HG02623 (cell line): ENCODE data around the gene INHBE.
A peak's percentile ranks its signal among the peaks of the same experiment; 100 is the strongest.

ENCODE experiments used
- ATAC-seq: cut with Tn5 transposase; IDR thresholded peaks from one replicate; pipeline ENCODE4 v1.9.1; 2021; ENCODE audit warnings: moderate library complexity; ENCODE audit not compliant: unreplicated experiment

Gene INHBE

DNA sequence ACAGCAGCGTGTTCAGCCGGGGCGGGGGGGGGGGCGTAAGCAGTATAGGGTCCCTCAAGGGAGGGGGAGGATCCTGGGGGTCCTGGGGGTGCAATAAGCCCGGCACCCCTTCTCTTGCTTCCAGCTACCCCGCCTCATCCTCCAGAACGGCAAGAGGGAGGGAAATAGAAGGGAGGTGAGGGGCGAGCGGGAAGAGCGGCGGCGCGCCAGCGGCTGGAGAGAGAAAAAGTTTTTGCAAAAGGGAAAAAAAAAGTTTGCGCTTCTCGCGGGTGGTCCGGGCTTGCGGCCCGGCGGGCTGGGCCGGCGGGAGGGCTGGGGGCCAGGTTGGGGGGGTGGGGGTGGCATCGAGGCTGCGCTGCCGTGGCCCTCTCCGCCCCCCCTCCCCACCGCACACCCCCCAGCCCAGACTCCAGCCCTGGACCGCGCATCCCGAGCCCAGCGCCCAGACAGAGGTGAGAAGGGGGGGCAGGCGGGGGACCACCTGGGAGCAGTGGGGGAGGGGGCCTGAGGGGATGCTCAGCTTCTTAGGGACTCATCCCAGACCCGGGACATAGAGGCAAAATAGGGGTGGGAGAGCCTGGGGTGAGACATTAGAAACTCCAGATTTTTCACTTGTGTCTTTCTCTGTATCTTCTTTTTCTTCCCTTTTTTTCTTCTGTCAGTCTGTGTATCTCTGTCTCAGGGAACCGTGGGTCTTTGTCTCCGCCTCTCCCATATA lies 4.8 kb downstream of the INHBE start, which contains the start of gene GLI1:
Gene GLI1 (plus strand): TSS at position 36 of the 718 bp plus-strand sequence. CDS start 3,907 bp downstream, outside the sequence.
- no peak for ATAC-seq

DNA sequence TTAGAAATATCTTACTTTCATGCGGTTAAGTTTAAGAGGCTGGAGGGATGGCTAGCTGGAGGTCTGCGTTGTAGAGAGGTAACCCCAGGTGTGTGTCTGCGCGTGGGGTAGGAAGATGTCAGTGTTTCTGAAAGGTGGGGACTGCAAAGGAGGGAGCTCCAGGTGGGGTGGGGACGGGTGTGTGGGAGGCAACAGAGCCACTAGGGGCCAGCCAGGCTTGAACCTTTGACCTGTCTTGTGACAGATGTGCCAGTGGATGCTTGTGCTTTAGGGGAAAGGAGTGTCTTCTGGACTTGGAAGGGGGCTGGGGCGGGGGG lies 5.3 kb downstream of the INHBE start:
- no peak for ATAC-seq

DNA sequence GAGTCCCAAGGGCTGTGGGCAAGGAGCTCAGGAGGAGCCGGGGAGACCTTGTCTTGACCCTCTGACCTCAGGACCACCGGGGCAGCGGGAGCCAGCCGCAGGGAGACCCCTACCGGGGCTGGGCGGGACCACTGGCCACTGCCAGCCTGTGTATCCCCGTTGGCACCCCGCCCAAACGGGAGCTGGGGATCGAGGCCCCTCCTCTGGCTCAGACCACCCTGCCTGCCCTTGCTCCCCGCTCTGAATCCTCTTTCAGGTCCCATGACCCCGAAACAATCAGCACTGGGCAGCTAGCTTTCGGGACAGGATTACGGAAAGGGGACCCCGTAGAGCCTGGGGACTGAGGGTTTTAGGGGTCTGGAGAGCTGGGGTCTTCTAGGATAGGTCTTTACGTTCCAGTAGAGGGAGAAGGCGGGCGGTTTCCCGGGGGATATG lies 5.8 kb downstream of the INHBE start:
- no peak for ATAC-seq

DNA sequence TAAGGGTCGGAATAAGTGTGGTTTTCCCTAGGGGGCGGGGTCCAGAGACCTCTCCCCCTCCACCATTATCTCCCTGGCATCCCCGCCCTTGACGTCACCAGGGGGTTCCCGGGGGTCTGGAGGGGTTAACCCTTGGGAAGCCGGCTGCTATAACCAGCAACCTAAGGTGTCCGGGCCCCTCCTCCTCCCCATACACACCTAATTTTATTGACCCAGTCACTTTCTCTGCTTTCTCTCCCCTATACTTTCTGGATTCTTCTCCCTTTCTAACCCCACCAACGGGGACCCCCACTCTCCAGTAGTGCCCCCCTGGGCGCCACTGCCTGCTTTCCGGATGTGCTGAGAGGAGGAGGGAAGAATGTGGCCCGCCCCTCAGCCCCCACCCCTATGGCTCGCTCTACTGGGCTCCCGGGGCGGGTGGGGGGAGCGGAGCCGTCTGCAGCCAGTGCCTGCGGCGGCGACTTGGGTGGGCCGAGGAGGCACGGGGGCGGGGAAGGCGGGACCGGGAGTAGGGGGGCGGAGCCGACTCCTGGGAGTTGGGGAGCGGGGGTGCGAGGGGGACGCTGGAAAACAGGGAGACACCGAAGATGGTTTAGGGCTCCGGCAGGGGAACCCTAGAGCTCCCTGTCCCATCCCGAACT lies 6.3 kb downstream of the INHBE start:
- ATAC-seq = no peak

DNA sequence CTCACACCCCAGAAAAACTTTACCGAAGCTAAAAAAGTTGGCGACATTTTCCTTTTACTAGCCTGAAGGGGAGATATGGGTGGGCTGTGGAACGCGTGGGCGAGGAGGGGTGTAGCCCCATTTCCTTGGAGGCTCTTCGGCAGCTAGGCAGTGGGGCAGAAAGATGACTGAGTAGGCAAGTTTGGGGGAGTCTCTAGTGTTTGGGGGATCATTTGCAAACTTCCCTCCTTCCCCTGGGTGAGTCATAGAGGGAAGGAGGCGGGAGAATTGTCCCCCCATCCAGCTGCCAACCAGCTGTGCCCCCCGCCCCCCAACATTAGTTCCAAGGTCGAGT lies 6.8 kb downstream of the INHBE start:
- no peak for ATAC-seq

DNA sequence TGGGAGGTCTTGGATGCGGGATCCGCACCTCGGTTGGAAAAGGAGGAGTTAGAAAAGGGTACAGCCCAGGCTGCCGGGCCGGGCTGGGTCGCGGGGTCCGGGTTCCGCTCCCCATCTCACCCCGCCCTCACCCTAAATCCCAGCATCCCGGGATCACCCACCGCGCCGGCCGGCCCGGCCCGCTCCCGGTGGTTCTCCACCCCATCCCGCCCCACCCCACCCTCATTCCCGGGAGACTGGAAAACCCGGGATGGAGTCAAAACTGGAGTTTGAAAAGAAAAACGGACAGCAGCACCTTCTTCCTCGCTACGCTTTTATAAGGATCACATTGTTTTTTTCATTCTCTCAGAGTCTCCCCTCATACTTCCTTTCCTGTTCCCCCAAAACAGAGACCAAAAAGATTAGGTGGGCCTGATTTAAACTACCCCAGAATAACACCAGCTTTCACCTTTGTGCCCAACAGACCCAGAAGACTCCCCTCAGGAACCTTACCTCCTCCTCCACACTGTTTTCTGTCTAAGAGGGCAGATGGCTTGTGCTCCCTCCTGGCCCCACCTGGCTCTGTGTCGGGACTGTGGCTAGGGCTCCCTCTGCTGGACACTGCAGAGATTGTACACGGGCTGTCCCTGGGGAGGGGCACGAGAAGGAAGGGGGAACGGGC lies 7.3 kb downstream of the INHBE start:
- ATAC-seq = peak; percentile 82

DNA sequence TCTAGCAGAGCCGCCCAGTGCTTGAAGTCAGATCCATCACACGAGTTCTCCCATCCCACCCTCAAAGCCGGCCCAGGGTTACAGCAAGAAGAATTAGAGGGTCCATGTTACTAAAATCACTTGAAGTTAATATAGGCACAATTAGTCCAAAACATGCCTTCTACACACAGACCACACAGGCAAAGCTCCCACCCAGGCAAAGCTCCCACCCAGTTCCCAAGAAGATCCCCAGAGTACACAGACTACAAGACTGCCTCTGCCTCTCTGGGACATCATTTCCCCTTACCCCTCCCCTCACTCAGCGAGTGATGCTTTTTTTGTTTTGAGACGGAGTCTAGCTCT lies 7.8 kb downstream of the INHBE start:
- ATAC-seq = no peak

DNA sequence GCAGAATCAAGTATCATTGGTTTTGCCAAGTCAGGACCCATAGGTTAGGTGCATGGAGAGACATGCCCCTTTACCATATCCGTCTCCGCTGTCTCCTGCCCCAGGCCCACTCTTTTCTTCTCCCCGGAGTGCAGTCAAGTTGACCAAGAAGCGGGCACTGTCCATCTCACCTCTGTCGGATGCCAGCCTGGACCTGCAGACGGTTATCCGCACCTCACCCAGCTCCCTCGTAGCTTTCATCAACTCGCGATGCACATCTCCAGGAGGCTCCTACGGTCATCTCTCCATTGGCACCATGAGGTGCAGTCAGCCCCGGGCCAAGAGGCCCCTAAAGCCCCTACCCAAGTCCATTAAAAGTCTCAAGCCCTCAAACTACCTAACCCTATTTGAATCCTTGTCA lies 9.5 kb downstream of the INHBE start:
- ATAC-seq = no peak

DNA sequence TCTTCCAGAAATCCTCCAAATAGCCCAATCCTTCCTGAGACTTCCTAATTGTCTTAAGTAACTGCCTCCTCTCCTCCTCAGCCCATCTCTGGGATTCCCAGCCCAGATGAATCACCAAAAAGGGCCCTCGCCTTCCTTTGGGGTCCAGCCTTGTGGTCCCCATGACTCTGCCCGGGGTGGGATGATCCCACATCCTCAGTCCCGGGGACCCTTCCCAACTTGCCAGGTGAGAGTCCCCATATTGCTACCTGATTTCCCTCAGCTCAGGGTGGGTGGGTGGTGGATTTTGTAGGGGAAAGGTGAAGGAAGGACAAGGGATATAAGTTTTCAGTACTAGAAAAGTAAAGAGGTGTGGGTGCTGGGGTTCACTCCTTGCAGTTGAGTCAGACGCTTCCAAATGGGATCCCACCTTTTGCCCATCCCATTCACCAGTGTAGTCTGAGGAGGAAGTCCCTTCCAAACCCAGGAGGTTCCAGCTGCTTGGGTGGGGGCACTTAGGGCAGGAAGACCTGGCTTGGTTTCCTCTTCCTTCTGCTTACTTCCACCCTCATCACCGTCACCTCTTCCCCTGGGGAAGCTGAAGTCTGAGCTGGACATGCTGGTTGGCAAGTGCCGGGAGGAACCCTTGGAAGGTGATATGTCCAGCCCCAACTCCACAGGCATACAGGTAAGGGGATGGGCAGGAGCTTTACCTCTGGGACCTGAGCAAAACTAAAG lies 10.1 kb downstream of the INHBE start:
- ATAC-seq = no peak

DNA sequence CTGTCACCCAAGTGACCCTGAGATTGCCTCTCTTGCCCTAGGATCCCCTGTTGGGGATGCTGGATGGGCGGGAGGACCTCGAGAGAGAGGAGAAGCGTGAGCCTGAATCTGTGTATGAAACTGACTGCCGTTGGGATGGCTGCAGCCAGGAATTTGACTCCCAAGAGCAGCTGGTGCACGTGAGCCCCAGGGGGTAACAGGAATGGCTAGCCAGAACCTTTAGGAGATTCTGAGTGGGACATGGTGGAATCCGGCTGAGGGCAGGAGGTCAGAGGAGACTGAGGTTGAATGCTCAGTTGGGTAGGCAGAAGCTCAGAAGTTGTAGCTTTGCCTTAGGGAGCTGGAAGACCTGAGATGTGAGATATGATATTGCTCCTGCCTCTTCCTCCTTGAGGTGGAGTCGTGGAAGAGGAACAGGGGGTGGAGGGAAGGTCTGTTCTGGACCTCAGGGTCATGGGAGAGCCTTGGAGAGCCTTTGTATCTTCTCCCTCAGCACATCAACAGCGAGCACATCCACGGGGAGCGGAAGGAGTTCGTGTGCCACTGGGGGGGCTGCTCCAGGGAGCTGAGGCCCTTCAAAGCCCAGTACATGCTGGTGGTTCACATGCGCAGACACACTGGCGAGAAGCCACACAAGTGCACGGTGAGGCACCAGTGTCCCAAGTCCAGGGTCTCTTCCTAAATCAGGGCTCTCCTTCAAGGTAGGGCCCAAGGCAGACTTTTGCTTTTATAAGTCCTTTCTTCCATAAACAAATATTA lies 10.8 kb downstream of the INHBE start:
- no peak for ATAC-seq

DNA sequence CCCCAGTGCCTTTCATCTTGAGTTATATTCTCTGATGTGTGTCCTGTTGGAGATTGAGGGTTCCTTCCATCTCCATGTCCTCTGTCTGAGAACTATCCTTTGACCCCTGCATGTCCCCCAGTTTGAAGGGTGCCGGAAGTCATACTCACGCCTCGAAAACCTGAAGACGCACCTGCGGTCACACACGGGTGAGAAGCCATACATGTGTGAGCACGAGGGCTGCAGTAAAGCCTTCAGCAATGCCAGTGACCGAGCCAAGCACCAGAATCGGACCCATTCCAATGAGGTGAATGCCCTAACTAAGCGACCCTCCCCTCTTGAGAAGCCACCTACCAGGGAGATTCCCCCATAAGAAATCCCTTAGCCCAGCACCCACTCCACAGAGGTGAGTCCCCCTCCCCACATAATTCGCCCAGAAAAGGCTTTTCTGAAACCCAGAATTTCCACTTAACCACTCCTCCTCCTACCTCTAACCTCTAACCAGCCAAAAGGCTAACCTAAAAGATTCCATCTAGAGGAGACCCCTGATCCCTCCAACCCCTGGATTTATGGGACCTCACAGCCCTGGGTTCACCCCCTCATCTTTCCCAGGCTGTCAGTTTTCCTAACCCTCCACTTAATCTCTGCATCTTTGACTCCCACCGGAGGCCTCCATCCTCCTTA lies 12.2 kb downstream of the INHBE start:
- no peak for ATAC-seq

DNA sequence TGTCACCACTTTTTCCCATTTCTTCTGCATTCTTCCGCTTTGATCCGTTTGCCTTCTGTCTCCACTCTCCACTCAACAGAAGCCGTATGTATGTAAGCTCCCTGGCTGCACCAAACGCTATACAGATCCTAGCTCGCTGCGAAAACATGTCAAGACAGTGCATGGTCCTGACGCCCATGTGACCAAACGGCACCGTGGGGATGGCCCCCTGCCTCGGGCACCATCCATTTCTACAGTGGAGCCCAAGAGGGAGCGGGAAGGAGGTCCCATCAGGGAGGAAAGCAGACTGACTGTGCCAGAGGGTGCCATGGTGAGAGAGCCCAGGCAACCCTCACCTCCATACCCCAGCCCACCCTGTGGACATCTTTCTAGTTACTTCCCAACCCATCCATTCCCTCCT lies 12.8 kb downstream of the INHBE start:
- ATAC-seq = no peak

DNA sequence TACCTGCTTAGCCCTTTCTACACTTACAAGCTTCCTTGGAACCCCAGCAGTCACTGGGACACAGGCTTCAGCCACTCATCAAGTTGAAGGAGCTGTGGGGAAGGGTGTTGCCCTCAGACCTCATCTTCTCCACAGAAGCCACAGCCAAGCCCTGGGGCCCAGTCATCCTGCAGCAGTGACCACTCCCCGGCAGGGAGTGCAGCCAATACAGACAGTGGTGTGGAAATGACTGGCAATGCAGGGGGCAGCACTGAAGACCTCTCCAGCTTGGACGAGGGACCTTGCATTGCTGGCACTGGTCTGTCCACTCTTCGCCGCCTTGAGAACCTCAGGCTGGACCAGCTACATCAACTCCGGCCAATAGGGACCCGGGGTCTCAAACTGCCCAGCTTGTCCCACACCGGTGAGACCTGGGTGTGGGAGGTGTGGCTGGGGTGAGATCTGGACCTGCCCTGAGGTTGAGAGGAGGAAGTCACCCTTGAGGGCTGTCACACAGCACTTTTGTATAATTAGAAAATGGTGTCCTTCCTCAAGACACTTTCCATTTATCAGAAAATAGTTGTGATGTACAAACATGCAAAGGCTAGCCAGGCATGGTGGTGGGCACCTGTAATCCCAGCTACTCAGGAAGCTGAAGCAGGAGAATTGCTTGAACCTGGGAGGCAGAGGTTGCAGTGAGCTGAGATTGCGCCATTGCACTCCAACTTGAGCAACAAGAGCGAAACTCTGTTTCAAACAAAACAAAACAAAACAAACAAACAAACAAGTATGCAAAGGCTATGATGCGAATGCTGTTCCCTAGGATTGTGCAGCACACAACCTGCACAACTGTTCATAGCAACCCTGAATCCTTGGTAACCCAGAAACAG lies 14.4 kb downstream of the INHBE start:
- ATAC-seq = no peak

DNA sequence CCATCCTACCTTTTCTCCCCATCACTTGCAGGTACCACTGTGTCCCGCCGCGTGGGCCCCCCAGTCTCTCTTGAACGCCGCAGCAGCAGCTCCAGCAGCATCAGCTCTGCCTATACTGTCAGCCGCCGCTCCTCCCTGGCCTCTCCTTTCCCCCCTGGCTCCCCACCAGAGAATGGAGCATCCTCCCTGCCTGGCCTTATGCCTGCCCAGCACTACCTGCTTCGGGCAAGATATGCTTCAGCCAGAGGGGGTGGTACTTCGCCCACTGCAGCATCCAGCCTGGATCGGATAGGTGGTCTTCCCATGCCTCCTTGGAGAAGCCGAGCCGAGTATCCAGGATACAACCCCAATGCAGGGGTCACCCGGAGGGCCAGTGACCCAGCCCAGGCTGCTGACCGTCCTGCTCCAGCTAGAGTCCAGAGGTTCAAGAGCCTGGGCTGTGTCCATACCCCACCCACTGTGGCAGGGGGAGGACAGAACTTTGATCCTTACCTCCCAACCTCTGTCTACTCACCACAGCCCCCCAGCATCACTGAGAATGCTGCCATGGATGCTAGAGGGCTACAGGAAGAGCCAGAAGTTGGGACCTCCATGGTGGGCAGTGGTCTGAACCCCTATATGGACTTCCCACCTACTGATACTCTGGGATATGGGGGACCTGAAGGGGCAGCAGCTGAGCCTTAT lies 15.3 kb downstream of the INHBE start:
- no peak for ATAC-seq

DNA sequence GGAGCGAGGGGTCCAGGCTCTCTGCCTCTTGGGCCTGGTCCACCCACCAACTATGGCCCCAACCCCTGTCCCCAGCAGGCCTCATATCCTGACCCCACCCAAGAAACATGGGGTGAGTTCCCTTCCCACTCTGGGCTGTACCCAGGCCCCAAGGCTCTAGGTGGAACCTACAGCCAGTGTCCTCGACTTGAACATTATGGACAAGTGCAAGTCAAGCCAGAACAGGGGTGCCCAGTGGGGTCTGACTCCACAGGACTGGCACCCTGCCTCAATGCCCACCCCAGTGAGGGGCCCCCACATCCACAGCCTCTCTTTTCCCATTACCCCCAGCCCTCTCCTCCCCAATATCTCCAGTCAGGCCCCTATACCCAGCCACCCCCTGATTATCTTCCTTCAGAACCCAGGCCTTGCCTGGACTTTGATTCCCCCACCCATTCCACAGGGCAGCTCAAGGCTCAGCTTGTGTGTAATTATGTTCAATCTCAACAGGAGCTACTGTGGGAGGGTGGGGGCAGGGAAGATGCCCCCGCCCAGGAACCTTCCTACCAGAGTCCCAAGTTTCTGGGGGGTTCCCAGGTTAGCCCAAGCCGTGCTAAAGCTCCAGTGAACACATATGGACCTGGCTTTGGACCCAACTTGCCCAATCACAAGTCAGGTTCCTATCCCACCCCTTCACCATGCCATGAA lies 16.0 kb downstream of the INHBE start:
- ATAC-seq = no peak

DNA sequence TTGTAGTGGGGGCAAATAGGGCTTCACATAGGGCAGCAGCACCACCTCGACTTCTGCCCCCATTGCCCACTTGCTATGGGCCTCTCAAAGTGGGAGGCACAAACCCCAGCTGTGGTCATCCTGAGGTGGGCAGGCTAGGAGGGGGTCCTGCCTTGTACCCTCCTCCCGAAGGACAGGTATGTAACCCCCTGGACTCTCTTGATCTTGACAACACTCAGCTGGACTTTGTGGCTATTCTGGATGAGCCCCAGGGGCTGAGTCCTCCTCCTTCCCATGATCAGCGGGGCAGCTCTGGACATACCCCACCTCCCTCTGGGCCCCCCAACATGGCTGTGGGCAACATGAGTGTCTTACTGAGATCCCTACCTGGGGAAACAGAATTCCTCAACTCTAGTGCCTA lies 16.6 kb downstream of the INHBE start:
- ATAC-seq = no peak

DNA sequence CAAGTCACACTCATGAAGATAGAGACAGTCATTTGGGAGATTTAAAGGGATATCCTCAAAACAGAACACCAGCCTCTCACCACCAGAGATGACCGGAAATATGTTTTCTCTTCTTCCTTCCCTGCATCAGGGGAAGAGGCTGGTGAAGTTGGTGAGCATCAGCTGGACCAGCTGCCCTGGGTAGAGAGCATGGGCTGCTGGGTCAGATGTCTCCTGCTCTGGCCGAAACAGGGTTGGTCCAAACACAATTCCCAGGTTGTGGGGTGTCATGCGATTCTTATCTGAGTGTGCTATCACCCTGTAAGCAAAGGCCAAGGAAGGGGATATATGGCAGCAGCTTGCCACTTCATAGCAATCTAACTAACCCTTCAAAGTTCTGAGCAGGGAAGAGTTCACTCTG lies 17.3 kb downstream of the INHBE start:
- ATAC-seq = no peak

DNA sequence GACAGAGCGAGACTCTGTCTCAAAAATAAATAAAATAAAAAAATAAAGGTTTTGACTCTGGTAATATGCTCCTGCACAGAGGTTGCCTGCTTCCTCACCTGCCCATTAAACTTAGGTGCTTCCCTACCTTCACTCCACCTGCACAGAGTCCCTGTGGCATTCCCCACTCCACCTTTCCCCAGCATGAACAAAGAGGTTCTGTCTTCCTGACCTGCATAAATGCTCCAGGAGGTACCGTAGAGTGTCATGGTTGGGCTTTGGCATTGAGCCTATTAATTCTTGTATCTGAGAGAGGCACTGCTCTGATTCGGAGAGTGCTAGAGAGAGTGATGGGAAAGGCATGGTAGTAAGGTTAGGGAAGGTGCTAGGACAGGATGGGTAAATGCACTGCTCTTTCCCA lies 18.3 kb downstream of the INHBE start:
- ATAC-seq = no peak

DNA sequence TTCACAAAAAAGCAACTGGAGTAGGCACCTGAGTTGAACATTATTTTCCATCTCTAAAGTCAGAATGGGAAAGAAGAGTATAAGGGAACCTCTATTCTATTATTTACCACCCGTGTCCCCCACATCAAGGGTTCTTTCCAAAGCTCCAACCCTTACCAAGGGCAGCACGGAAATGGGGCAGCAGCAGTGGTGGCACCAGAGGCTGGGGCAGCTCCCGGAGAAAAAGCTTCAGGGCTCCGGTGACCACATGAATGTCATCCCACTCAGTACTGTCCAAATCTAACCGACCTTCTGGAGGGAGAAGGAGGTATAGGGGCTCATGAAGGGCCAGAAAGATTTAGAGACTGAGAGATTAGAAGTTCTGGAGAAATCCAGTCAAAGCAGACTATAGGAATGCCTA lies 18.8 kb downstream of the INHBE start:
- ATAC-seq = no peak
